CD4-positive, alpha-beta T cell treated with Interleukin-1 beta for 1 hour (primary cell): ENCODE measurements around the gene FZD7.
A peak's percentile ranks its signal among the peaks of the same experiment; 100 is the strongest.

Experiments
- DNase-seq, 2 donors: peaks; one replicate each; pipeline ENCODE4 v3.0.0-alpha.2; 2020 to 2022

FZD7 gene

GRCh38 chr2:202038471-202039277 lies 5.0 kb downstream of the FZD7 start:
- no peak for DNase-seq

GRCh38 chr2:202039278-202040078 lies 5.8 kb downstream of the FZD7 start:
- DNase-seq: no peak

GRCh38 chr2:202040079-202040844 lies 6.6 kb downstream of the FZD7 start:
- DNase-seq: no peak

- DNase-seq: no peak
Measured at GRCh38 chr2:202042444-202042843, 8.8 kb downstream of the FZD7 start.

GRCh38 chr2:202043475-202043874 lies 9.8 kb downstream of the FZD7 start:
- DNase-seq: no peak

- no peak for DNase-seq
Measured at GRCh38 chr2:202044777-202045176, 11.1 kb downstream of the FZD7 start.

- DNase-seq: no peak
Measured at GRCh38 chr2:202046572-202046971, 12.9 kb downstream of the FZD7 start.

GRCh38 chr2:202049092-202049728 lies 15.6 kb downstream of the FZD7 start:
- no peak for DNase-seq

- no peak for DNase-seq
Measured at GRCh38 chr2:202049840-202050239, 16.2 kb downstream of the FZD7 start.

GRCh38 chr2:202050652-202051051 lies 17.0 kb downstream of the FZD7 start:
- no peak for DNase-seq

- no peak for DNase-seq
Measured at GRCh38 chr2:202051499-202052161, 18.0 kb downstream of the FZD7 start.

- no peak for DNase-seq
Measured at GRCh38 chr2:202052235-202052634, 18.6 kb downstream of the FZD7 start.

GRCh38 chr2:202054679-202055078 lies 21.0 kb downstream of the FZD7 start:
- no peak for DNase-seq

- DNase-seq: peak in 1 of 2 donors; percentile 8
Measured at GRCh38 chr2:202056611-202057010, 23.0 kb downstream of the FZD7 start.

GRCh38 chr2:202060218-202060617 lies 26.6 kb downstream of the FZD7 start:
- no peak for DNase-seq

GRCh38 chr2:202061695-202062094 lies 28.0 kb downstream of the FZD7 start:
- no peak for DNase-seq

GRCh38 chr2:202064171-202064880 lies 30.7 kb downstream of the FZD7 start:
- no peak for DNase-seq

GRCh38 chr2:202064881-202065230 lies 31.2 kb downstream of the FZD7 start:
- no peak for DNase-seq

- DNase-seq: no peak
Measured at GRCh38 chr2:202065876-202066275, 32.2 kb downstream of the FZD7 start.

- no peak for DNase-seq
Measured at GRCh38 chr2:202066875-202067274, 33.2 kb downstream of the FZD7 start.

GRCh38 chr2:202067589-202067988 lies 33.9 kb downstream of the FZD7 start:
- DNase-seq: no peak
